ENCODE data around the gene NBEAL1.
A peak's percentile ranks its signal among the peaks of the same experiment; 100 is the strongest.
"Not testable (repeated sequence)": the region's sequence is repeated elsewhere in the genome, so short reads cannot be mapped to it uniquely, and the experiment has no call there.

NBEAL1 gene

DNA sequence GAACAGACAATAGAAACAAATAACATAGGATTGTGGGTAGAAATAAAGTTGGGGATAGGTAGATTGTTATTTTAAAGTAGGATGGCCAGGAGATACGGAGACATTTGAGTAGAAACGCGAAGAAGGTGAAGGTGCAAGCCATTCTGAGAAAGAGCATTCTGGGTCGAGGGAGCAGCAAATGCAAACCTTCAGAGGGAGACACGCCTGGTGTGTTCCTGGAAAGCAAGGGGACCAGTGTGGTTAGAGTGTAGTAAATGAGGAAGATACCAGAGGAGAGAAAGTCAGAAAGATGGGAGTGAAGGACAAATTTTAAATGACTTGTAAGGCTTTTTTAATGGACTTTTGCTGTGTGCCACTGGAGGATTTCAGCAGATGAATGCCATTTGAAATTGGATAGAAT lies 225.8 kb downstream of the NBEAL1 start:
- H3K27ac ChIP-seq (ENCODE audit: low read length) = peak overlapping the region; percentile 94; the same call in 1 of the 2 replicates
- H2AFZ ChIP-seq (ENCODE audit: low read depth, low read length) = no peak overlapping the region
- no peaks in the 10 kb centered on the region for H3K27me3 ChIP-seq (ENCODE audit: insufficient read depth, low read length, poor library complexity)
- H4K20me1 ChIP-seq (ENCODE audit: insufficient read depth, low read length) = no peaks in the 10 kb centered on the region
- TF ChIP-seq, protein P1, sequence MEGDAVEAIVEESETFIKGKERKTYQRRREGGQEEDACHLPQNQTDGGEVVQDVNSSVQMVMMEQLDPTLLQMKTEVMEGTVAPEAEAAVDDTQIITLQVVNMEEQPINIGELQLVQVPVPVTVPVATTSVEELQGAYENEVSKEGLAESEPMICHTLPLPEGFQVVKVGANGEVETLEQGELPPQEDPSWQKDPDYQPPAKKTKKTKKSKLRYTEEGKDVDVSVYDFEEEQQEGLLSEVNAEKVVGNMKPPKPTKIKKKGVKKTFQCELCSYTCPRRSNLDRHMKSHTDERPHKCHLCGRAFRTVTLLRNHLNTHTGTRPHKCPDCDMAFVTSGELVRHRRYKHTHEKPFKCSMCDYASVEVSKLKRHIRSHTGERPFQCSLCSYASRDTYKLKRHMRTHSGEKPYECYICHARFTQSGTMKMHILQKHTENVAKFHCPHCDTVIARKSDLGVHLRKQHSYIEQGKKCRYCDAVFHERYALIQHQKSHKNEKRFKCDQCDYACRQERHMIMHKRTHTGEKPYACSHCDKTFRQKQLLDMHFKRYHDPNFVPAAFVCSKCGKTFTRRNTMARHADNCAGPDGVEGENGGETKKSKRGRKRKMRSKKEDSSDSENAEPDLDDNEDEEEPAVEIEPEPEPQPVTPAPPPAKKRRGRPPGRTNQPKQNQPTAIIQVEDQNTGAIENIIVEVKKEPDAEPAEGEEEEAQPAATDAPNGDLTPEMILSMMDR (IDR thresholded peaks at IDR 0.05; ENCODE audit: borderline replicate concordance, extremely low read depth, low read length, poor library complexity, severe bottlenecking) = no peak
- no peak for TF ChIP-seq EZH2 (IDR thresholded peaks at IDR 0.05; ENCODE audit: borderline replicate concordance, low read depth, low read length, severe bottlenecking)
- DNase-seq (no peak), ATAC-seq (ENCODE audit: insufficient read depth, low read depth) (no peak)
- peak overlapping the region; percentile 62 for H3K4me2 ChIP-seq (ENCODE audit: insufficient read depth, low read length)
- no peaks in the 10 kb centered on the region for H3K9me3 ChIP-seq (ENCODE audit: insufficient read depth, low read length, severe bottlenecking)
- H3K4me1 ChIP-seq (ENCODE audit: insufficient read depth, low read length) = peaks cover 28% of the 10 kb centered on the region
- H3K36me3 ChIP-seq (ENCODE audit: insufficient read depth, low read length) = peaks cover 23% of the 10 kb centered on the region
- peak overlapping the region; percentile 80 for H3K9ac ChIP-seq (ENCODE audit: low read depth, low read length)
- H3K79me2 ChIP-seq (ENCODE audit: insufficient read depth, low read length) = peaks cover 58% of the 10 kb centered on the region
- peak overlapping the region; percentile 65 to 73; a peak in 3 of 4 replicates for H3K4me3 ChIP-seq (ENCODE audit: low read depth in 1 of 2, low read length in 2 of 2)

DNA sequence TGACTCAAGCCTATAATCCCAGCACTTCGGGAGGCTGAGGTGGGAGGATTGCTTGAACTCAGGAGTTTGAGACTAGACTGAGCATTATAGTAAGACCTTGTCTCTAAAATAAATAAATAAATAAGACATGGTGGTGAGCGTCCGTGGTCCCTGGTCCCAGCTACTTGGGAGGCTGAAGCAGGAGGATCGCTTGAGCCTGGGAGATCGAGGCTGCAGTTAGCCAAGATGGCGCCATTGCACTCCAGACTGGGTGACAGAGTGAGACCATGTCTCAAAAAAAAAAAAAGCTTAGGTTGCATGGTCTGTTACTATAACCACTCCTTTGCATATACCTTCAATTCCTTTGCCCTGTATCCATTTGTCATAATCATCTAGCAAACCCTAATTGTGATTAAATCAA lies 227.8 kb downstream of the NBEAL1 start:
- H3K27me3 ChIP-seq (ENCODE audit: insufficient read depth, low read length, poor library complexity) = no peaks in the 10 kb centered on the region
- no peaks in the 10 kb centered on the region for H4K20me1 ChIP-seq (ENCODE audit: insufficient read depth, low read length)
- no peak overlapping the region for H3K4me3 ChIP-seq (ENCODE audit: low read depth in 1 of 2, low read length in 2 of 2)
- H3K36me3 ChIP-seq (ENCODE audit: insufficient read depth, low read length) = peaks cover 40% of the 10 kb centered on the region
- H3K79me2 ChIP-seq (ENCODE audit: insufficient read depth, low read length) = peaks cover 64% of the 10 kb centered on the region
- ATAC-seq (ENCODE audit: insufficient read depth, low read depth) = no peak
- H3K4me2 ChIP-seq (ENCODE audit: insufficient read depth, low read length) = no peak overlapping the region
- H2AFZ ChIP-seq (ENCODE audit: low read depth, low read length) = no peak overlapping the region
- peaks cover 28% of the 10 kb centered on the region for H3K4me1 ChIP-seq (ENCODE audit: insufficient read depth, low read length)
- TF ChIP-seq, protein P1 (IDR thresholded peaks at IDR 0.05; ENCODE audit: borderline replicate concordance, extremely low read depth, low read length, poor library complexity, severe bottlenecking) = peak; percentile 15
- TF ChIP-seq EZH2 (IDR thresholded peaks at IDR 0.05; ENCODE audit: borderline replicate concordance, low read depth, low read length, severe bottlenecking) = no peak
- no peak overlapping the region for H3K27ac ChIP-seq (ENCODE audit: low read length)
- no peaks in the 10 kb centered on the region for H3K9me3 ChIP-seq (ENCODE audit: insufficient read depth, low read length, severe bottlenecking)
- no peak overlapping the region for H3K9ac ChIP-seq (ENCODE audit: low read depth, low read length)
- no peak for DNase-seq

DNA sequence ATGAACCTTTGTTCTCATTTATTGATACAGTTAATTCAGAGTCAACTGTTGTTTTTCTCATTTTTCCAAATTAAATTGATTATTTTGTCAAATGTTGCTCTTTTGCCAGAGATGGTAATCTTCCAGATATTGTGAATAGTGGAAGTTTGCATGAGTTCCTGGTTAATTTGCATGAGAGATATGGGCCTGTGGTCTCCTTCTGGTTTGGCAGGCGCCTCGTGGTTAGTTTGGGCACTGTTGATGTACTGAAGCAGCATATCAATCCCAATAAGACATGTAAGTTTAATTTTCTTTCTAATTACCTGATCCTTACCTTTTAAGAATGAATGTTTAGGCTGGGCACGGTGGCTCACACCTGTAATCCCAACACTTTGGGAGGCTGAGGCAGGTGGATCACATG lies 232.0 kb downstream of the NBEAL1 start:
- Histone ChIP-seq H3K4me2 (ENCODE audit: insufficient read depth, low read length) (no peak overlapping the region), H3K79me2 (ENCODE audit: insufficient read depth, low read length) (peaks cover 40% of the 10 kb centered on the region), H3K4me1 (ENCODE audit: insufficient read depth, low read length) (0 out of 2 replicates have a peak, but pooled peaks cover 3% of the 10 kb centered on the region), H3K9ac (ENCODE audit: low read depth, low read length) (no peak overlapping the region), H3K9me3 (ENCODE audit: insufficient read depth, low read length, severe bottlenecking) (no peaks in the 10 kb centered on the region), H3K4me3 (ENCODE audit: low read depth in 1 of 2, low read length in 2 of 2) (no peak overlapping the region), H4K20me1 (ENCODE audit: insufficient read depth, low read length) (no peaks in the 10 kb centered on the region), H3K27me3 (ENCODE audit: insufficient read depth, low read length, poor library complexity) (no peaks in the 10 kb centered on the region), H2AFZ (ENCODE audit: low read depth, low read length) (no peak overlapping the region), H3K27ac (ENCODE audit: low read length) (no peak overlapping the region), H3K36me3 (ENCODE audit: insufficient read depth, low read length) (peaks cover 65% of the 10 kb centered on the region)
- no peak for ATAC-seq (ENCODE audit: insufficient read depth, low read depth)
- no peak for DNase-seq
- TF ChIP-seq EZH2 (IDR thresholded peaks at IDR 0.05; ENCODE audit: borderline replicate concordance, low read depth, low read length, severe bottlenecking) = no peak
- TF ChIP-seq, protein P1 (IDR thresholded peaks at IDR 0.05; ENCODE audit: borderline replicate concordance, extremely low read depth, low read length, poor library complexity, severe bottlenecking) = no peak

DNA sequence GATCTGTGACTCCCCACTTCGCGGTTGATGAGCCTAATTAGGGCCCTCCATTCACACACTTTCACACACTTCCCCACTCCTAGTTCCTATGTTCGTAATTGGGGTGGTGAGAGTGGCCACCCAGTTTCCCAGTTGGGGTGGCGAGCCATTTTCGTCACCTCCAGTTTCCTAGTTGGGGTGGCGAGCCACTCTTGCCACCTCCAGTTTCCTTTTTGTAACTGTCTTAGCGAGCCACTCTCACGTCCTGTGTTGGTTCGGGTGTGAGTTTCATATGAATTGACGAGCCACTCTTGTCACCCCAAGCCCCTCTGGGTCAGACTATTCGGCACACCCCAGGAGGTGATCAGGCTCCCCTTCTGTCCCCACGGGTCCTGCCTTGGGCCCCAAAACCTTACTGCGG lies 238.1 kb downstream of the NBEAL1 start:
- no peak overlapping the region for H3K4me3 ChIP-seq (ENCODE audit: low read depth in 1 of 2, low read length in 2 of 2)
- no peaks in the 10 kb centered on the region for H3K9me3 ChIP-seq (ENCODE audit: insufficient read depth, low read length, severe bottlenecking)
- ATAC-seq (ENCODE audit: insufficient read depth, low read depth) = no peak
- DNase-seq = no peak
- peaks cover 70% of the 10 kb centered on the region for H3K36me3 ChIP-seq (ENCODE audit: insufficient read depth, low read length)
- TF ChIP-seq EZH2 (IDR thresholded peaks at IDR 0.05; ENCODE audit: borderline replicate concordance, low read depth, low read length, severe bottlenecking) = no peak
- TF ChIP-seq, protein P1 (IDR thresholded peaks at IDR 0.05; ENCODE audit: borderline replicate concordance, extremely low read depth, low read length, poor library complexity, severe bottlenecking) = no peak
- no peak overlapping the region for H2AFZ ChIP-seq (ENCODE audit: low read depth, low read length)
- H3K27ac ChIP-seq (ENCODE audit: low read length) = no peak overlapping the region
- H3K9ac ChIP-seq (ENCODE audit: low read depth, low read length) = no peak overlapping the region
- no peaks in the 10 kb centered on the region for H3K27me3 ChIP-seq (ENCODE audit: insufficient read depth, low read length, poor library complexity)
- no peaks in the 10 kb centered on the region for H4K20me1 ChIP-seq (ENCODE audit: insufficient read depth, low read length)
- H3K4me1 ChIP-seq (ENCODE audit: insufficient read depth, low read length) = no peaks in the 10 kb centered on the region
- no peak overlapping the region for H3K4me2 ChIP-seq (ENCODE audit: insufficient read depth, low read length)
- H3K79me2 ChIP-seq (ENCODE audit: insufficient read depth, low read length) = peaks cover 8% of the 10 kb centered on the region; the same call in 1 of the 2 replicates

DNA sequence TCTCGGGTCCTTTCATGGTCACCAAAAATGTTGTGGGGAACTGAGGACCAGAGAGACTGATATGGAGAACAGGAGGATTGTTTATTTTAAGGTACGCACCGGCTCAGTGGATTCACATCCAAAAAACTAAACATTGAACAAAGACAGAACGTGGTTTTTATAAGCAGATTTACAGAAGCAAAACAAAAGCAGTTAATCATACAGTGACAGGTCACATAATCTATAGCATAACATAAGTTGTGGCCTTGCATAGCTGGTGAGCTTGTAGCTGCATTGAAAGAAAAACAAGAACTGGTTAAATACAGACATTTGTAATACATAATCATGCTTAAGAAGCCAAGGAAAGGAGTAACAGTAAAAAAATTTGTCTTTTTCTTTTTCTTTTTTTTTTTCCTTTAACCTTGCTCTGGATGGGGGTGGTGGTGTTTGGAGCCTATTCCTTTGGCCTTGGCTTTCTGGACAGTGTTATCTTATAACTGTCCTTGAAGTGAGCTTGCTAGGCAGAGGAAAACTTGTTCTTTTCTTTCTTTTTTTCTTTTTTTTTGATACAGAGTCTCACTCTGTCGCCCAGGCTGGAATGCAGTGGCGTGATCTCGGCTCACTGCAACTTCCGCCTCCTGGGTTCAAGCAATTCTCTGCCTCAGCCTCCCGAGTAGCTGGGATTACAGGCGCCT lies 238.9 kb downstream of the NBEAL1 start:
- not testable (repeated sequence) for H3K9ac ChIP-seq (ENCODE audit: low read depth, low read length); H3K27ac ChIP-seq (ENCODE audit: low read length); H3K4me3 ChIP-seq (ENCODE audit: low read depth in 1 of 2, low read length in 2 of 2); H4K20me1 ChIP-seq (ENCODE audit: insufficient read depth, low read length); H3K79me2 ChIP-seq (ENCODE audit: insufficient read depth, low read length); H3K27me3 ChIP-seq (ENCODE audit: insufficient read depth, low read length, poor library complexity); H3K4me2 ChIP-seq (ENCODE audit: insufficient read depth, low read length); H3K4me1 ChIP-seq (ENCODE audit: insufficient read depth, low read length); ATAC-seq (ENCODE audit: insufficient read depth, low read depth); H2AFZ ChIP-seq (ENCODE audit: low read depth, low read length); H3K9me3 ChIP-seq (ENCODE audit: insufficient read depth, low read length, severe bottlenecking); DNase-seq
- peaks cover 72% of the 10 kb centered on the region for H3K36me3 ChIP-seq (ENCODE audit: insufficient read depth, low read length)
